NCI-H2227 (cell line): ENCODE data around the gene KCNK15.
"Not testable (repeated sequence)": the region's sequence is repeated elsewhere in the genome, so short reads cannot be mapped to it uniquely, and the experiment has no call there.

Source experiments
- DNase-seq: peaks from one replicate; lab custom pipeline; 2025; ENCODE audit not compliant: unreplicated experiment; lab: John Stamatoyannopoulos, UW

Gene KCNK15

DNA sequence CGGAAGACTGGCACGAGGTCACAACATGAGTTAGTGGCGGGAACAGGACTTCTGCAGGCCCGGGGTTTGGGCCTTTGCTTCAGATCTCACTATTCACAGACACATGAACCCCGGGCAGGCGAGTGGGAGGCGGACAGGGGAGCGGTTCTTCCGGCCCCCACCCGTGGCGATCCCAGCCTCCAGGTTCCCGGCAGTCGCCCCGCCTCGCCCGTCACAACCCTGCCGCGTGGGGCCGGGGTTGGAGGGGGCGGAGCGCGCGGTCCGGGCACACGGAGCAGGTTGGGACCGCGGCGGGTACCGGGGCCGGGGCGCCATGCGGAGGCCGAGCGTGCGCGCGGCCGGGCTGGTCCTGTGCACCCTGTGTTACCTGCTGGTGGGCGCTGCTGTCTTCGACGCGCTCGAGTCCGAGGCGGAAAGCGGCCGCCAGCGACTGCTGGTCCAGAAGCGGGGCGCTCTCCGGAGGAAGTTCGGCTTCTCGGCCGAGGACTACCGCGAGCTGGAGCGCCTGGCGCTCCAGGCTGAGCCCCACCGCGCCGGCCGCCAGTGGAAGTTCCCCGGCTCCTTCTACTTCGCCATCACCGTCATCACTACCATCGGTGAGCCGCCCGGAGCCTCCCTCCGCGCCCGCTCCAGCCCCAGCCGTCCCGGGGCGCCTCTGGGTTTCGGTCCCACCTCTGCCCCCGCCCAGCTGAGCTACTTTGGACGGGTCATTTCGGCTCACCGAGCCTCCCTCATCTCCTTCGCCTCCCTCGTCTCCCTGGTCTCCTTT lies at the start of gene KCNK15:
KCNK15 (plus strand) TSS at position 268 of the 769 bp plus-strand sequence; CDS start at position 314, 46 bp downstream.
- DNase-seq = peak; percentile 49

DNA sequence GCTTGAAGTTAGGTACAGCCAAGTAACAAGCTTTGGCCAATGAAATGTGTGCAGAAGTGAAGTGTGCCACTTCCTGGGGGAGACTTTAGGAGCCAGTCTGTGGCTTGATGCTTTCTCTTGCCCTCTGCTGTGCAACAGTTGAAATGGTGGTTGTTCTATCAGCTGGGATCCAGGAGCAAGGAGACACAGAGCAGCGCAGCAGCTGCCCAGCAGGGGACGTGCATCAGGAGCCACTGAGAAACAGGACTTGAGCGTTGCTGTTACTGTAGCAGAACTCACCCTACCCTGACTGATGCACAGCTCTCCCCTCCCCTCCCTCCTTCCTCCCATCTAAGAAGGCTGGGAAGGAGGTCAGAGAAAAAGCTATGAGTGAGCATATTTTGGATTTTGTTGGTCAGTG lies 49.4 kb upstream of the KCNK15 start:
- no peak for DNase-seq

DNA sequence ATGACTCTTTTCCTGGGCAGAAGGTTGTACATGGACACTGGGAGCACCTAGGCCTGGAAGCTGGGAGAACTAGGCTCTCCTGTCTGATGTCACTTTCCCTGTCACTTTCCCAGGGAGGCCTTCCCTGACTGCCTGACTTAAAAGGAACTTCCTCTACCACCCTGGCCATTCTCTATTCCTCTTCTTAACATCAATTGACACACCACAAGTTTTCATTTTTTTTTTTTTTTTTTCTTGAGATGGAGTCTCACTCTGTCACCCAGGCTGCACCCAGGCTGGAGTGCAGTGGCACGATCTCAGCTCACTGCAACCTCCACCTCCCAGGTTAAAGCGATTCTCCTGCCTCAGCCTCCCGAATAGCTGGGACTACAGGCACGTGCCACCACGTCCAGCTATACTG lies 48.6 kb upstream of the KCNK15 start:
- not testable (repeated sequence) for DNase-seq

- DNase-seq = no peak
These were observed 47.3 kb upstream of the KCNK15 start for GRCh38 chr20:44698351-44698750.

DNA sequence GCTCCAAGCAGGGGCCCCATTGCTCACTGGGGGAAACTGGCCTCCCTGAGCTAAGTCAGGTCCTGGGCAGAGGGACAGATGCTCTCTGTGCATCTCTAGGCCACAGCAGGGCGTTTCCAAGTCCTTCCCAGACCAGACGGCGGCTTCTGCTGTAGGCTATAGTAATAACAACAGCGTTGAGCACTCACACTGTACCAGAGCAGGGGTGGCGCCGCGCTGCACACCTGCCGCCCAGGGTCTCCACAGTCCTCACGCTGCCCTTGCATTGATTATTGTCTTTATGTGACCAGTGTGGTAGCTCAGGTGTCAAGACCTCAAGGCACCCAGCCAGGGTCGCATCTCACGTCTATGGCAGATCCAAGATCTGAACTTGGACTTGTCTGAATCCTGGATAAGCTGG lies 45.4 kb upstream of the KCNK15 start:
- peak; percentile 37 for DNase-seq

DNA sequence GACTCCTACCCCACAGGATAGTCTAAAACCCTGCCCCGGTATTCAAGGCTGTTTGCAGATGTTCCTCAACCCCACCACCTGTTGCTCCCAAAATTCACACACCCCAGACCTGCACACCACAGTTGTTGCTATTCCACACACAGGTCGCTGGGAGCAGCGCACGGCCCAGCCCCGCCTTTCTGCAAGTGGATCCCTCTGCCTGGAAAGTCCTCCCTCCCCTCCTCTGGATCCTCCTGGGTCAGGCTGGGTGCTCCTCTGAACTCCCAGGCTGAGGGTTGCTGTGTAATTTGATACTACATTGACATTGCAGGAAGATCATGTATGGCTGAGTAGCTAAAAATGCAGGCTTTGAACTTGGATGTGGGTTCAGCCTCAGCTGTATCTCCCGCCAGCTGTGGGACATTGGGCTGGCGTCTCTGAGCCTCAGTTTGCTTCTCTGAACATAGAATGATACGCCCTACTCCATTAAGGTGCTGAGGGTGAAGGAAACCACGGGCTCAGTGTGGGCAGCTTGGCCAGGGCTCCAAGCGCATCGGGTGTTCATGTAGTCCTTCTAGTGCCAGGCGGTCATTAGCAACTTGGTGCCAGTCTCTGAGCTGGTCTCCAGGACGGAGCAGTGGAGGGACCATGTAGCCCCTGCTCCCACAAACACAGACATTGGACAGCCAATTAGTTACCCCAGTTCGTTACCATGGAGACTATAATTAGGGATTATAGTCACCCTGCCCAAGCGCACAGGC lies 44.4 kb upstream of the KCNK15 start:
- no peak for DNase-seq

DNA sequence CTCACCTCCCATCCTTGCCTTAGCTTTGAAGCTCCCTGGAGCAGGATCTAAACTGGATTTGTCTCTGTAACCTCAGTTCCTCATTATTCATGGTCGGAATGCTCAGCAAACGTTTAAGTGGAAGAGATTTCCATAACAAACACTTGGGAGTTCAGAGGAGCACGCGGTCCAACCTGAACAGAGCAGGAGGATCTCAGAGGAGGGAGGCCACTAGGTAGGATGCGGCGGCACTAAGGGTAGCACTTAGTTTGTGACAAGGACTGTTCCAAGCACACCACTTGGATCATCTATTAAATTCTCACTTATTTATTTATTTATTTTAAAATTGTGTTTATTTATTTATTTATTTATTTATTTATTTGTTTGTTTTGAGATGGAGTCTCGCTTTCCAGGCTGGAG lies 43.8 kb upstream of the KCNK15 start:
- no peak for DNase-seq

- DNase-seq = no peak
These were observed 42.9 kb upstream of the KCNK15 start for GRCh38 chr20:44702776-44703175.

DNA sequence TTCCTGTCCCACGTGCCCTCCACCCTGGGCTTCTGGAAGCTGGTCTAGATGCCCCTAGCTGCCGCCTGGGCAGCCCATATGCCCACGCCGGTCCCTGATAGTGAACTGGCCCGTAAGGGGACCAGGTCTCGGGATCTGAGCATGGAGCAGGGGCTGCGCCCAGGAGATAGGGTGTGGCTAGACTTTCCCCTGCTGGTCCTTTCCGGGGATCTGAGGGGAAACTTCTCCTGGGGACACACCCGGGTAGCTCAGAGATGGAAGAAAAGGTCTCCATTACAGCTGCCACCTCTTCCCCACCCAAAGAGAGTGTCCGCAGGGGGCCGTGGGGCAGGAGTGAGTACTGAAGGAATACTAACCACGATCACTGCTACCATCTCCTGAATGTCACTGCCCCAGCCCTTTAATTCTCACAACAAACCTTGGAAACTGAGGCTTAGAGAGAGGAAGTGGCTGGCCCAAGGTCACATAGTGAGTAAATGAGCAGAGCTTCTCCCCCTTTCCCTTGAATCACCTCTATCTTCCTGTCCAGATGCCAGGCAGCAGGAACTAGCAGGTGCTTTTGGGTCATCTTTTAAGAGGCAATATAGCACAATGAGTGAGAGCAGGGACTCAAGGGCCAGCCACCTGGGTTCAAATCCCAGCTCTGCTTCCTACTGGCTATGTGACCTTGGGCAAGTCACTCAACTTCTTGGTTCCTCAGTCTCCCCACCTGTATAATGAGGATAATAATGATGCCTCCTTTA lies 42.3 kb upstream of the KCNK15 start:
- DNase-seq = no peak

GRCh38 chr20:44703956-44704488 lies 41.6 kb upstream of the KCNK15 start:
- no peak for DNase-seq

DNA sequence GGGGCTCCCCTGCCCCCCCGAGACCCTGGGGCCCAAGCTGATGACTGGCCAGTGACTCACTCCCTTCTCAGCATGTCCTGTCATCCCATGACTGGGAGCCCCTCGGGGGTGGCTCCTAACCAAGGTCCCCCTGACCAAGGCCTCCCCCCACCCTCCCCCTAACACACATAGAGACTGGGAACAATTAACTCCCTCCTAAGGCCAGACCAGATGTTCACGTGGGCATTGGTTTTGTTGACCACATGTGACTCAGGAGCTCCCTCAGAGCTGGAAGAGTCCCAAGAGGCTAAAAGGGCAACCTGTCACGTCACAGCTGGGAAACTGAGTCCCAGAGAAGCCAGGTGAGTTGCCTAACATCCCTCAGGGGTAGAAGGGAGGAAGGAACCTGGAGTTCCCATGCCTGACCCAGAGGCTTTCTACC lies 41.1 kb upstream of the KCNK15 start:
- DNase-seq = no peak

- DNase-seq = no peak
These were observed 40.1 kb upstream of the KCNK15 start for GRCh38 chr20:44705364-44706094.

GRCh38 chr20:44706301-44707017 lies 39.2 kb upstream of the KCNK15 start:
- no peak for DNase-seq

GRCh38 chr20:44707018-44707579 lies 38.6 kb upstream of the KCNK15 start:
- DNase-seq = no peak

DNA sequence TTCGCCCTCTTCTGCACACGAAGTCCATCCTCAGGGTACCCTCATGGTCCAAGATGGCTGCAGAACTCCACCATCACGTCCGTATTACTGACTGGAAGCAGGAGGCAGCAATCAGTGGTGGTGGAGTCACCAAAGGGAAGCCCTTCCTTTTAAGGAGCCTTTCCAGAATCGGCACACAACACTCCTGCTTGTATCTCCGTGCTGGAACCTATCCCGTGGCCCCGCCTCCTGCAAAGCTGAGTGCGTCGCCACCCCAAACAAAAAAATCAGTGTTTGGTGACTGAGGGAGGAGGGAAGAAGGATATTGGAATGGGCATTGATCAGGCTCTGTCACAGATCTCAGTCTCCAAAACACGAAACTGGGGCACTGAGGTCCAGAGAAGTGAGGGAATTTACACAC lies 36.3 kb upstream of the KCNK15 start:
- no peak for DNase-seq

- no peak for DNase-seq
These were observed 35.9 kb upstream of the KCNK15 start for GRCh38 chr20:44709797-44710196.

- no peak for DNase-seq
These were observed 34.4 kb upstream of the KCNK15 start for GRCh38 chr20:44711237-44711636.

DNA sequence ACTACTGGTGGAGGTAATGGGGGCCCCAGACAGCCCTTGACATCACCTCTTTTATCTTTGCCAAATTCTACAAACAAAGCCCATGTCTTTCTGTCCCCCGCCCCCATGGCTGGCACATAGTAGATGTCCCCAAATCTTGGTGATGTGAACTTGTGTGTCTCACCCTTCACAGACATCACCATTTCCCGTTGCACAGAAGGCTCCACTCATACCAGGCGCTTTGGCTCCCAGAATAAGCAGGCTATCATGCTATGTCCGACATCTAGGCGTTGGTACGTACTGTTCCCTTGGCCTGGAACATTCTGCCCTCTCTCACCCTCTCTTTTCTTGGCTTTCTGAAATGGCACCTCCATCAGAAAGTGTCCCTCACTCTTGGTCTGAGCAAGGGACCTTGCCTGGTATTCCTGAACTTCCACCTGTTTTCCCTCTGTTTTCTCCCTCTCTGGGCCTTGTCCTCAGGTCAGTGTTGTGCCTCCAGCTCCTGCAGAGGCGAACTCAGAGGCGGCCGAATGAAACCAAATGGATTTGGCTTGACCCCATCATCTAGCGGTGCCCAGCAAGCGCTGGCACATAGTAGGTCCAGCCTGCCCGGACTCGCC lies 31.5 kb upstream of the KCNK15 start:
- DNase-seq = no peak

- DNase-seq = no peak
These were observed 30.8 kb upstream of the KCNK15 start, which contains the start of gene CCN5 for GRCh38 chr20:44714701-44715498. CCN5 (plus strand) TSS chr20:44715369; CDS start chr20:44715391, 22 bp downstream.
